Large intestine (tissue), 3 donors: ENCODE results near the gene ZNF750. TPM values are rescaled to one million over a fixed set of nuclear protein-coding genes. Genes with fewer than 3 reads are reported as not detected.

Experiments
- DNase-seq, 2 donors: peaks; one replicate each; pipeline versions ENCODE4 v3.0.0 to v3.0.0-alpha.2; 2013
- H3K27ac ChIP-seq: one replicate; pipeline ENCODE4 v1.5.1; 2013; ENCODE audit warnings: low read length
- H3K27me3 ChIP-seq: 2 replicates; pipeline ENCODE4 v1.6.1; 2013; ENCODE audit warnings: low read length; ENCODE audit not compliant: control insufficient read depth, insufficient read depth
- H3K36me3 ChIP-seq: 2 replicates; pipeline ENCODE4 v1.6.1; 2013; ENCODE audit warnings: low read length; ENCODE audit not compliant: control insufficient read depth, insufficient read depth
- H3K4me1 ChIP-seq: one replicate; pipeline ENCODE4 v1.6.1; 2013; ENCODE audit warnings: low read length; ENCODE audit not compliant: control insufficient read depth, insufficient read depth
- H3K4me3 ChIP-seq: one replicate; pipeline ENCODE4 v1.5.1; 2013; ENCODE audit warnings: low read length
- H3K9me3 ChIP-seq: one replicate; pipeline ENCODE4 v1.6.1; 2013; ENCODE audit warnings: mild to moderate bottlenecking, low read depth, low read length, moderate library complexity; ENCODE audit not compliant: control insufficient read depth
- WGBS: methylation state at CpG from one replicate; pipeline ENCODE4 v1.1.5; 2013; ENCODE audit warnings: low lambda C conversion rate; ENCODE audit not compliant: insufficient coverage; 5-methylcytosine and 5-hydroxymethylcytosine counted together
- polyA plus RNA-seq: library from polyadenylated mRNA; unstranded; fragments of 120-200 nt; gene quantifications from one replicate; pipeline ENCODE4 v1.2.1, GENCODE V29; 2013

The ZNF750 gene
- polyA plus RNA-seq, 1 donor: 0.18 TPM

GRCh38 chr17:82844796-82845162, 5.0 kb upstream of the ZNF750 start:
- Histone ChIP-seq H3K4me1 (peaks cover 3% of the 10 kb centered on the region), H3K4me3 (peak overlapping the region; percentile 16), H3K27ac (no peak overlapping the region), H3K9me3 (no peaks in the 10 kb centered on the region), H3K27me3 (no peaks in the 10 kb centered on the region), H3K36me3 (peaks cover 3% of the 10 kb centered on the region)
- no peak for DNase-seq
- WGBS: no CpG with 5 or more reads among the region's 11 CpGs

GRCh38 chr17:82843904-82844680, 4.3 kb upstream of the ZNF750 start:
- Histone ChIP-seq H3K36me3 (peaks cover 3% of the 10 kb centered on the region), H3K4me1 (peaks cover 3% of the 10 kb centered on the region), H3K27me3 (no peaks in the 10 kb centered on the region), H3K4me3 (no peak overlapping the region), H3K27ac (no peak overlapping the region), H3K9me3 (no peaks in the 10 kb centered on the region)
- WGBS: 40% methylated on average over 1 of the region's 7 CpGs
- no peak for DNase-seq

GRCh38 chr17:82841921-82842596, 2.2 kb upstream of the ZNF750 start:
- H3K9me3 ChIP-seq: no peaks in the 10 kb centered on the region
- no peak for DNase-seq
- H3K27ac ChIP-seq: no peak overlapping the region
- H3K4me3 ChIP-seq: no peak overlapping the region
- WGBS: no CpG with 5 or more reads among the region's 16 CpGs
- peaks cover 11% of the 10 kb centered on the region for H3K4me1 ChIP-seq
- peaks cover 3% of the 10 kb centered on the region for H3K36me3 ChIP-seq
- no peaks in the 10 kb centered on the region for H3K27me3 ChIP-seq

- Histone ChIP-seq H3K27ac (no peak overlapping the region), H3K9me3 (no peaks in the 10 kb centered on the region), H3K4me3 (no peak overlapping the region), H3K27me3 (no peaks in the 10 kb centered on the region), H3K4me1 (peaks cover 16% of the 10 kb centered on the region), H3K36me3 (no peaks in the 10 kb centered on the region)
- WGBS: no CpG with 5 or more reads among the region's 12 CpGs
- DNase-seq: no peak
These were observed 609 bp upstream of the ZNF750 start for GRCh38 chr17:82840431-82840831.

- Histone ChIP-seq H3K27me3 (no peaks in the 10 kb centered on the region), H3K4me3 (no peak overlapping the region), H3K4me1 (peaks cover 16% of the 10 kb centered on the region), H3K9me3 (no peaks in the 10 kb centered on the region), H3K36me3 (peaks cover 2% of the 10 kb centered on the region), H3K27ac (peak overlapping the region; percentile 54)
- peak; percentile 76 to 91 for DNase-seq
- WGBS: 14% methylated on average over 1 of the region's 17 CpGs
These were observed 1.3 kb downstream of the ZNF750 start for GRCh38 chr17:82838386-82839063.

- H3K36me3 ChIP-seq: peaks cover 3% of the 10 kb centered on the region
- no peak overlapping the region for H3K4me3 ChIP-seq
- DNase-seq: no peak
- H3K4me1 ChIP-seq: peaks cover 16% of the 10 kb centered on the region
- H3K27me3 ChIP-seq: no peaks in the 10 kb centered on the region
- no CpG with 5 or more reads among the region's 13 CpGs for WGBS
- no peaks in the 10 kb centered on the region for H3K9me3 ChIP-seq
- peak overlapping the region; percentile 54 for H3K27ac ChIP-seq
These were observed 2.1 kb downstream of the ZNF750 start for GRCh38 chr17:82837586-82838320.

- peaks cover 16% of the 10 kb centered on the region for H3K4me1 ChIP-seq
- peak overlapping the region; percentile 13 for H3K27ac ChIP-seq
- H3K9me3 ChIP-seq: no peaks in the 10 kb centered on the region
- H3K4me3 ChIP-seq: no peak overlapping the region
- WGBS: no CpG with 5 or more reads among the region's 12 CpGs
- H3K27me3 ChIP-seq: no peaks in the 10 kb centered on the region
- DNase-seq: peak in 1 of 2 donors; percentile 70
- H3K36me3 ChIP-seq: peaks cover 5% of the 10 kb centered on the region
These were observed 2.9 kb downstream of the ZNF750 start for GRCh38 chr17:82836823-82837357.

- peaks cover 16% of the 10 kb centered on the region for H3K4me1 ChIP-seq
- H3K36me3 ChIP-seq: peaks cover 10% of the 10 kb centered on the region
- H3K27me3 ChIP-seq: no peaks in the 10 kb centered on the region
- H3K27ac ChIP-seq: no peak overlapping the region
- no peak for DNase-seq
- H3K4me3 ChIP-seq: no peak overlapping the region
- 100% methylated on average over 3 of the region's 28 CpGs for WGBS
- H3K9me3 ChIP-seq: no peaks in the 10 kb centered on the region
These were observed 3.9 kb downstream of the ZNF750 start for GRCh38 chr17:82835766-82836512.

GRCh38 chr17:82835122-82835521, 4.7 kb downstream of the ZNF750 start:
- H3K27me3 ChIP-seq: no peaks in the 10 kb centered on the region
- no peak overlapping the region for H3K4me3 ChIP-seq
- no peak overlapping the region for H3K27ac ChIP-seq
- 83% methylated on average over 1 of the region's 9 CpGs for WGBS
- no peaks in the 10 kb centered on the region for H3K9me3 ChIP-seq
- DNase-seq: no peak
- H3K36me3 ChIP-seq: peaks cover 13% of the 10 kb centered on the region
- peaks cover 16% of the 10 kb centered on the region for H3K4me1 ChIP-seq
